HFF-Myc (cell line): ENCODE data around the gene SRC.

Source experiments
- DNase-seq: peaks from one replicate; pipeline ENCODE4 v3.0.0-alpha.2; 2011; ENCODE audit warnings: low read depth; ENCODE audit errors: extremely low read depth
- H3K4me3 ChIP-seq: replicated peaks from 2 replicates; pipeline ENCODE4 v1.5.1; 2011; ENCODE audit warnings: low read depth, mild to moderate bottlenecking, control low read depth, low read length
- CTCF ChIP-seq: IDR thresholded peaks from 2 replicates; pipeline ENCODE4 v1.5.1; 2012; ENCODE audit warnings: mild to moderate bottlenecking, low read depth, low read length, control low read depth; ENCODE audit errors: missing control alignments

The SRC gene

GRCh38 chr20:37407573-37408002 is 61.6 kb downstream of the SRC start:
- no peak overlapping the region for H3K4me3 ChIP-seq
- no peak for TF ChIP-seq CTCF
- no peak for DNase-seq

- no peak overlapping the region for H3K4me3 ChIP-seq
- DNase-seq: no peak
- TF ChIP-seq CTCF: no peak
These were observed 62.6 kb downstream of the SRC start for GRCh38 chr20:37408302-37409193.

GRCh38 chr20:37411408-37412219 is 65.7 kb downstream of the SRC start:
- DNase-seq: no peak
- no peak for TF ChIP-seq CTCF
- peak overlapping the region; percentile 5 for H3K4me3 ChIP-seq

- TF ChIP-seq CTCF: no peak
- no peak for DNase-seq
- no peak overlapping the region for H3K4me3 ChIP-seq
These were observed 67.0 kb downstream of the SRC start for GRCh38 chr20:37413023-37413334.

GRCh38 chr20:37413379-37413778 is 67.4 kb downstream of the SRC start:
- no peak for TF ChIP-seq CTCF
- no peak for DNase-seq
- H3K4me3 ChIP-seq: no peak overlapping the region

GRCh38 chr20:37414224-37415035 is 68.5 kb downstream of the SRC start:
- no peak for DNase-seq
- TF ChIP-seq CTCF: no peak
- H3K4me3 ChIP-seq: no peak overlapping the region
